ENCODE measurements around the gene APOBEC3G. TPM values are rescaled to one million over a fixed set of nuclear protein-coding genes. Genes with fewer than 3 reads are reported as not detected.

The APOBEC3G gene
- total RNA-seq, 4 donors from 2014 or later = 4.1 to 7.9 (median 5.5) TPM

DNA sequence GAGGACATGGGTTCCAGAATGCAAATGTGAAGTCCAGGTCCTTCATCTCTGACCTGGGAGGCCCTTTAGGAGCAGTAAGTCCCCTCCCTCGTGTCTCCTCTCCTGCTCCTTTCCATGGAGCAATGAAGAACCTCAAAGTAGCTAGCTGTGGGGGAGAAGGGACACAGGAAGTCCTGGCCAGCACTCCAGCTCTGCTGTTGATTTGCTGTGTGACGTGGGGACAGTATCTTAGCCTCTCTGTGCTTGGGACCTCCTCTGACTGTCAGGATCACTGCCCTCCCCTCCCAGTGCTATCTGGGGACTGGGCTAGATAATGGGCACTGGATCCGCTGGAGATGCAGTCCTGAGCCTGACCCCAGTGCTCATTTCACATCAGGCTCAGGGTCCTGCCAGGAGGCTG, 18.9 kb downstream of the APOBEC3G start:
- 80% methylated on average over 3 of the region's 3 CpGs for WGBS
- peaks cover 10 to 11% (median 10%) of the 10 kb centered on the region in 4 donors for H3K4me1 ChIP-seq
- DNase-seq (ENCODE audit: extremely low spot score) = no peak
- no peak for TF ChIP-seq POLR2A (IDR thresholded peaks at IDR 0.05; ENCODE audit: low read depth)
- TF ChIP-seq, protein P1, sequence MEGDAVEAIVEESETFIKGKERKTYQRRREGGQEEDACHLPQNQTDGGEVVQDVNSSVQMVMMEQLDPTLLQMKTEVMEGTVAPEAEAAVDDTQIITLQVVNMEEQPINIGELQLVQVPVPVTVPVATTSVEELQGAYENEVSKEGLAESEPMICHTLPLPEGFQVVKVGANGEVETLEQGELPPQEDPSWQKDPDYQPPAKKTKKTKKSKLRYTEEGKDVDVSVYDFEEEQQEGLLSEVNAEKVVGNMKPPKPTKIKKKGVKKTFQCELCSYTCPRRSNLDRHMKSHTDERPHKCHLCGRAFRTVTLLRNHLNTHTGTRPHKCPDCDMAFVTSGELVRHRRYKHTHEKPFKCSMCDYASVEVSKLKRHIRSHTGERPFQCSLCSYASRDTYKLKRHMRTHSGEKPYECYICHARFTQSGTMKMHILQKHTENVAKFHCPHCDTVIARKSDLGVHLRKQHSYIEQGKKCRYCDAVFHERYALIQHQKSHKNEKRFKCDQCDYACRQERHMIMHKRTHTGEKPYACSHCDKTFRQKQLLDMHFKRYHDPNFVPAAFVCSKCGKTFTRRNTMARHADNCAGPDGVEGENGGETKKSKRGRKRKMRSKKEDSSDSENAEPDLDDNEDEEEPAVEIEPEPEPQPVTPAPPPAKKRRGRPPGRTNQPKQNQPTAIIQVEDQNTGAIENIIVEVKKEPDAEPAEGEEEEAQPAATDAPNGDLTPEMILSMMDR (IDR thresholded peaks at IDR 0.05) = no peak
- TF ChIP-seq POLR2AphosphoS5 (IDR thresholded peaks at IDR 0.05) = no peak
- TF ChIP-seq EP300 (IDR thresholded peaks at IDR 0.05) = no peak
- intact Hi-C loops (cut with DNase I) = no loop called here
- H3K9me3 ChIP-seq = no peaks in the 10 kb centered on the region
- no peaks in the 10 kb centered on the region for H3K36me3 ChIP-seq
- no peak overlapping the region for H3K4me3 ChIP-seq
- H3K27ac ChIP-seq (replicated peaks in 1 of 4) = no peak overlapping the region
- H3K27me3 ChIP-seq = no peaks in the 10 kb centered on the region

DNA sequence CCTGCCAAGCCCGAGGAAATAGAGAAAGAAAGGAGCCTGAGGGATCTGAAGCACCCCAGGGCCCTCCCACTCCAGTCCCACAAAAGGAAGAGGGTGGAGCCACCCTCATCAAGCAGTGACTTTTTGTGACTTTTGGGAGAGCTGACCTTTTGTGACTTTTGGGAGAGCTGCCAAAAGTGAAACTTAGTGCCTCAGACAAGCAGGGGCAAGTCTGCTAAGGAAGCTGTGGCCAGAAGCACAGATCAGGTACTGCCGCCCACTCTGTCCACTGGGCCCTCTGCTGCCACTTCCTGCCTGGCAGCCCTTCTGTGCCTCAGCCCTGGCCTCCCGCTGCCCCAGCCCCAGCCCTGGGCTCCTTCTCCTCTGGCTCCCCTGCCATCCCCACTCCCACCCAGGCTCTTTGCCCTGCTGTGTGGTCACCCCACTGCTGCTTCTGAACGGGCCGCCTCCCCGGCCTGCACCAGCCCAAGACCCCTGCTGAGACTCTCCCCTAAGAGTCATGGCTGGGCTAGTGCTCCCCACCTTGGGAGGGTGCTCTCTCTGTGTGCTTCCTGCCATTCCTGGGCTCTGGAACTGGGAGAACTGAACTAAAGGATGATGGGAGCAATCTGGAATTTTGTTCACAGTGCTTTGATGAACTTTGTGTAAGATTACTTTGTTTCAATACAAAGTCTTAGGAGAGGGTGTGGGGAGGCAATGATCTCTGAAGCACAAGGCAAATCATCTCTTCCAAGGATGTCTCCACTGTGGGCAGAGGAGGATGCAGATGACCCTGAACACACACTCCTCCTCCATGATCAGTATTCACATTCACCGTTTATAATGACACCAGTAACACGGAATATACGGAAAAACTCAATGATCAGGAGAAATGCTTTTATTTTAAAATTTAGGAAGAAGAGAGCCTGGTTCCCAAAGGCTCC, 20.3 kb downstream of the APOBEC3G start, which contains the start of gene APOBEC3H:
Gene APOBEC3H (plus strand): TSS at position 147 of the 923 bp plus-strand sequence. CDS start 3,035 bp downstream, outside the sequence.
- Histone ChIP-seq H3K27me3 (peaks cover 0 to 8% (median 0%) of the 10 kb centered on the region in 4 donors), H3K4me1 (peaks cover 10 to 11% (median 10%) of the 10 kb centered on the region in 4 donors), H3K36me3 (no peaks in the 10 kb centered on the region), H3K4me3 (no peak within 1 kb of the TSS), H3K9me3 (no peaks in the 10 kb centered on the region), H3K27ac (replicated peaks in 1 of 4) (peak within 1 kb of the TSS in 1 of 4 donors; percentile 49)
- no peak for TF ChIP-seq POLR2A (IDR thresholded peaks at IDR 0.05; ENCODE audit: low read depth)
- TF ChIP-seq POLR2AphosphoS5 (IDR thresholded peaks at IDR 0.05) = no peak
- TF ChIP-seq, protein P1 (IDR thresholded peaks at IDR 0.05) = no peak
- no peak for TF ChIP-seq EP300 (IDR thresholded peaks at IDR 0.05)
- DNase-seq (ENCODE audit: extremely low spot score) = no peak
- intact Hi-C loops (cut with DNase I) = no loop called here
- 79% methylated on average over 8 of the region's 9 CpGs for WGBS

DNA sequence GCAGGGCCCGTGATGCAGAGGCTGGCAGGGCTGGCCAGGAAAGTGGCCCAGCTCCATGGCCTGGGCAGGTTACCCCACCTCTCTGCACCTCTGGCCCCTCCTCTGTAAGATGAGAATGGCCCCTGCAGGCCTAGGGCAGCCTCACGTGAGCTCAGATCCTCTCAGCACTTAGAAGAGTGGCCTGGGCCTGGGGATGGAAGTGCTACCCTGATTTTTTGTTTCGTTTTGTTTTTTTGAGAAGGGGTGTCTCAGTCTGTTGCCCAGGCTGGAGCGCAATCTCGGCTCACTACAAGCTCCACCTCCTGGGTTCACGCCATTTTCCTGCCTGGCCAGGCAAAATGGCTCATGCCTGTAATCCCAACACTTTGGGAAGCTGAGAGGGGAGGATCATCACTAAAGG, 21.0 kb downstream of the APOBEC3G start:
- peaks cover 10 to 11% (median 10%) of the 10 kb centered on the region in 4 donors for H3K4me1 ChIP-seq
- no peak for DNase-seq (ENCODE audit: extremely low spot score)
- TF ChIP-seq EP300 (IDR thresholded peaks at IDR 0.05) (no peak), POLR2AphosphoS5 (IDR thresholded peaks at IDR 0.05) (no peak), POLR2A (IDR thresholded peaks at IDR 0.05; ENCODE audit: low read depth) (no peak)
- TF ChIP-seq, protein P1 (IDR thresholded peaks at IDR 0.05) = no peak
- no peak overlapping the region for H3K27ac ChIP-seq (replicated peaks in 1 of 4)
- H3K4me3 ChIP-seq = no peak overlapping the region
- H3K36me3 ChIP-seq = no peaks in the 10 kb centered on the region
- intact Hi-C loops (cut with DNase I) = no loop called here
- 84% methylated on average over 6 of the region's 6 CpGs for WGBS
- H3K27me3 ChIP-seq = peaks cover 0 to 10% (median 0%) of the 10 kb centered on the region in 4 donors
- no peaks in the 10 kb centered on the region for H3K9me3 ChIP-seq

DNA sequence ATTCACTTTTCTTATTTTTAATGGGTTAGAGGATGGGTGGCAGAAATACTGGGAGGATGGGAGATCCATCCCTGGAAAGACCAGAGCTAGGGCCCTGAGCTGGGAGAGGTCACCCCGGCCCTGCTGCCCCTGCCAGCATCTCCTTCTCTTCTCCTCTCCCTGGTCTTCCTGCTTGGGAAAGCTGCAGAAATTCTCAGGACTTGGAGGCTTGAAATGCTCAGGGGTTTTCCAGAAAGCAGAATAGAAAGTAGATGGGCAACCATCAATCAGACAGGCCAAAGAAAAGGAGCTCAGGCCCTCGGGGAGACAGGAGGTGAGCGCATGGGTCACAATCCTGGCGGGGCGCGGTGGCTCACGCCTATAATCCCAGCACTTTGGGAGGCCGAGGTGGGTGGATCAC, 21.5 kb downstream of the APOBEC3G start:
- TF ChIP-seq, protein P1 (IDR thresholded peaks at IDR 0.05) = no peak
- TF ChIP-seq EP300 (IDR thresholded peaks at IDR 0.05) = no peak
- TF ChIP-seq POLR2AphosphoS5 (IDR thresholded peaks at IDR 0.05) = no peak
- no peak for TF ChIP-seq POLR2A (IDR thresholded peaks at IDR 0.05; ENCODE audit: low read depth)
- WGBS = 95% methylated on average over 8 of the region's 8 CpGs

More for the DNA sequence above, 21.5 kb downstream of the APOBEC3G start:
- intact Hi-C loops (cut with DNase I) = no loop called here
- peaks cover 10 to 11% (median 10%) of the 10 kb centered on the region in 4 donors for H3K4me1 ChIP-seq
- no peak overlapping the region for H3K27ac ChIP-seq (replicated peaks in 1 of 4)
- H3K9me3 ChIP-seq = no peaks in the 10 kb centered on the region
- H3K27me3 ChIP-seq = peaks cover 0 to 10% (median 0%) of the 10 kb centered on the region in 4 donors
- DNase-seq (ENCODE audit: extremely low spot score) = no peak
- no peak overlapping the region for H3K4me3 ChIP-seq
- H3K36me3 ChIP-seq = no peaks in the 10 kb centered on the region

All from esophagus muscularis mucosa (tissue), 4 donors.